PFSK-1 (cell line): Measurements from ENCODE around the gene TPSG1.

Source experiments
- FOXP2 ChIP-seq: optimal IDR thresholded peaks from 2 replicates; pipeline ENCODE3; 2011; ENCODE audit warnings: borderline replicate concordance, control low read depth, inconsistent platforms; ENCODE audit not compliant: insufficient read depth; ENCODE audit errors: extremely low read length, extremely low read depth
- POLR2AphosphoS5 ChIP-seq: IDR thresholded peaks from 2 replicates; pipeline ENCODE4 v1.6.1; 2012; ENCODE audit warnings: low read depth, mild to moderate bottlenecking, control low read depth, low read length, moderate library complexity
- REST ChIP-seq, 2 experiments: IDR thresholded peaks; 2 replicates each; pipeline versions ENCODE4 v1.6.1 to v1.8.0; 2011 to 2012; ENCODE audit warnings: low read depth in 2 of 2, low read length in 2 of 2, control low read depth in 1 of 2, inconsistent platforms in 1 of 2, mild to moderate bottlenecking in 1 of 2, moderate library complexity in 1 of 2; ENCODE audit not compliant: insufficient read depth in 1 of 2
- TAF1 ChIP-seq: IDR thresholded peaks from 2 replicates; pipeline ENCODE4 v1.6.1; 2012; ENCODE audit warnings: low read length, control low read depth, borderline replicate concordance; ENCODE audit not compliant: insufficient read depth

DNA sequence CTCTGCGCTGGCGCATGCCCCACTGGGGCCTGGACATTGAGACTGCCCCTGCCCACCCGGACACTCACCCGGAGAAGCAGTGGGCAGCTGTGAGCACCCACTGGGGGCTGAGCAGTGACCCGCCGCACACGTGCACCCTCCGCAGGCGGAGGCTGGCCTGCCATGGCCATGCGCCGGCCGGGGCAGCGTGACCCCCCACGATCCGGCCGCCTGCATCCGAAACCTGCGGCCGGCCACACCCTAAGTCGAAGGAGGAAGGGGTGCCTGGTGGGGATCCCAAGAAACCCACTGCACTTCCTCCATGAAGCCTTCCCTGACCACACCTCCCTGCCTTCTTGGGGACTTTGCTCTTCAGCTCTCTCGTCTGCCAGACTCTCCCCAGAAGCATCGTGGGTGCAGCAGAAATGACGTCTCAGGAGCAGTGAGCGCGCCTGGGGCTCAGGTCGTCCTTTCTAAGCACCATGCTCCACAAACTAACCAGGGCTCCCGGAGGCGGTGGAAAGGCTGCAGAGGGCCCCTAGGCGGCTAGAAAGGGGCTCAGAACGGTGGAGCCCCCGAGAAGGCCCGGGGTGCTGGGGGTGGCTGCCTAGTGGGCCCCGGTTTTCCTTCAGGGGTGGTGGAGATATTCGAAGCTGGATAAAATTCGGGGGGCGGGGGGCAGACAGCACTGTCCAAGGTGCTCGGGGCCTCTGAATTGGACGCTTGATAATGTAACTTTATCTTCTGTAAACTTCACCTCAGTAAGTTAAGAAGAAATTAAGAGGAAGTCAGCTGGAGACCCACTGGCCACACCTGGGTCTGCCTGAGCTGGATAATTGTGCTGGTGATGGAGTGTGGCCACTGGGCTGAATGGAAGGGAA lies 1.5 kb downstream of the TPSG1 start:
- TF ChIP-seq POLR2AphosphoS5 (no peak), TAF1 (no peak), REST (IDR thresholded peaks at IDR 0.05; ENCODE audit: insufficient read depth in 1 of 2, low read depth in 2 of 2, low read length in 2 of 2) (no peak), FOXP2 (no peak)
